DMS 273 (cell line): ENCODE data around the gene ELAVL2.
"Not testable (repeated sequence)": the region's sequence is repeated elsewhere in the genome, so short reads cannot be mapped to it uniquely, and the experiment has no call there.

Experiments used
- DNase-seq: peaks from one replicate; lab custom pipeline; 2025; ENCODE audit not compliant: unreplicated experiment; lab: John Stamatoyannopoulos, UW

Gene ELAVL2

GRCh38 chr9:23728736-23729135 lies 97.3 kb downstream of the ELAVL2 start:
- no peak for DNase-seq

GRCh38 chr9:23725279-23725946 lies 100.6 kb downstream of the ELAVL2 start:
- DNase-seq, result no peak

- DNase-seq, result no peak
Measured at GRCh38 chr9:23723672-23724071, 102.4 kb downstream of the ELAVL2 start.

GRCh38 chr9:23723048-23723447 lies 103.0 kb downstream of the ELAVL2 start:
- not testable (repeated sequence) for DNase-seq

- no peak for DNase-seq
Measured at GRCh38 chr9:23721466-23721865, 104.6 kb downstream of the ELAVL2 start.

- no peak for DNase-seq
Measured at GRCh38 chr9:23717505-23717904, 108.5 kb downstream of the ELAVL2 start.

- DNase-seq, result no peak
Measured at GRCh38 chr9:23707249-23707648, 118.8 kb downstream of the ELAVL2 start.

GRCh38 chr9:23702311-23702922 lies 123.6 kb downstream of the ELAVL2 start:
- DNase-seq, result peak; percentile 28

GRCh38 chr9:23701291-23701690 lies 124.7 kb downstream of the ELAVL2 start:
- no peak for DNase-seq

- DNase-seq, result no peak
Measured at GRCh38 chr9:23700359-23700758, 125.7 kb downstream of the ELAVL2 start.

- DNase-seq, result no peak
Measured at GRCh38 chr9:23698161-23698560, 127.9 kb downstream of the ELAVL2 start.

- DNase-seq, result no peak
Measured at GRCh38 chr9:23695572-23695971, 130.5 kb downstream of the ELAVL2 start.

- DNase-seq, result no peak
Measured at GRCh38 chr9:23693374-23693773, 132.7 kb downstream of the ELAVL2 start.

GRCh38 chr9:23686896-23687295 lies 139.1 kb downstream of the ELAVL2 start:
- no peak for DNase-seq

- DNase-seq, result peak; percentile 78
Measured at GRCh38 chr9:23686257-23686656, 139.8 kb downstream of the ELAVL2 start.

GRCh38 chr9:23683611-23684061 lies 142.4 kb downstream of the ELAVL2 start:
- DNase-seq, result no peak

- peak; percentile 35 for DNase-seq
Measured at GRCh38 chr9:23682891-23683431, 143.1 kb downstream of the ELAVL2 start.

GRCh38 chr9:23682352-23682751 lies 143.7 kb downstream of the ELAVL2 start:
- DNase-seq, result no peak

GRCh38 chr9:23677446-23677845 lies 148.6 kb downstream of the ELAVL2 start:
- DNase-seq, result peak; percentile 8

- DNase-seq, result peak; percentile 92
Measured at GRCh38 chr9:23674016-23674585, 151.9 kb downstream of the ELAVL2 start.

- DNase-seq, result peak; percentile 81
Measured at GRCh38 chr9:23672151-23672550, 153.9 kb downstream of the ELAVL2 start.

GRCh38 chr9:23669776-23670175 lies 156.3 kb downstream of the ELAVL2 start:
- DNase-seq, result peak; percentile 92
